Endodermal cell (in vitro differentiated cells): ENCODE data around the gene GRM8. TPM values are rescaled to one million over a fixed set of nuclear protein-coding genes. Genes with fewer than 3 reads are reported as not detected.

Source experiments
- DNase-seq: peaks from one replicate; pipeline ENCODE4 v3.0.0-alpha.2; 2017
- H3K27ac ChIP-seq: 2 replicates; pipeline ENCODE4 v1.5.1; 2013; ENCODE audit warnings: mild to moderate bottlenecking, low read depth, low read length, moderate library complexity
- H3K27me3 ChIP-seq: 2 replicates; pipeline ENCODE4 v1.6.1; 2013; ENCODE audit warnings: mild to moderate bottlenecking, low read length, moderate library complexity; ENCODE audit not compliant: insufficient read depth, control insufficient read depth, poor library complexity, severe bottlenecking
- H3K36me3 ChIP-seq: 2 replicates; pipeline ENCODE4 v1.7.0; 2013; ENCODE audit warnings: mild to moderate bottlenecking, low read length, moderate library complexity; ENCODE audit not compliant: control insufficient read depth, insufficient read depth
- H3K4me1 ChIP-seq: one replicate; pipeline ENCODE4 v1.7.0; 2013; ENCODE audit warnings: low read length; ENCODE audit not compliant: control insufficient read depth, insufficient read depth
- H3K4me3 ChIP-seq: 2 replicates; pipeline ENCODE4 v1.5.1; 2013; ENCODE audit warnings: mild to moderate bottlenecking, low read length, moderate library complexity
- H3K9ac ChIP-seq: 2 replicates; pipeline ENCODE4 v1.6.1; 2013; ENCODE audit warnings: mild to moderate bottlenecking, low read length, moderate library complexity; ENCODE audit not compliant: poor library complexity, severe bottlenecking; ENCODE audit errors: extremely low read depth
- H3K9me3 ChIP-seq: 2 replicates; pipeline ENCODE4 v1.6.1; 2013; ENCODE audit warnings: mild to moderate bottlenecking, low read length, moderate library complexity; ENCODE audit not compliant: control insufficient read depth
- H3K27ac Mint-ChIP-seq: 2 replicates; pipeline ENCODE4 v1.8.0; 2020; ENCODE audit warnings: mixed read lengths
- H3K27me3 Mint-ChIP-seq: 2 replicates; pipeline ENCODE4 v1.8.0; 2021; ENCODE audit warnings: mild to moderate bottlenecking, mixed read lengths; ENCODE audit not compliant: insufficient read depth
- H3K36me3 Mint-ChIP-seq: 2 replicates; pipeline ENCODE4 v1.8.0; 2020; ENCODE audit warnings: low read depth, mixed read lengths
- H3K4me1 Mint-ChIP-seq: 2 replicates; pipeline ENCODE4 v1.8.0; 2020; ENCODE audit warnings: mixed read lengths
- H3K4me3 Mint-ChIP-seq: 2 replicates; pipeline ENCODE4 v1.8.0; 2020; ENCODE audit warnings: mild to moderate bottlenecking, moderate library complexity, mixed read lengths
- H3K9me3 Mint-ChIP-seq: 2 replicates; pipeline ENCODE4 v1.8.0; 2020; ENCODE audit warnings: mild to moderate bottlenecking, mixed read lengths
- WGBS, 2 experiments: methylation state at CpG; one replicate each; pipeline versions ENCODE4 v1.1.5 to v1.1.7; 2013; ENCODE audit warnings: missing lambda C conversion rate in 2 of 2, mixed read lengths in 1 of 2; ENCODE audit not compliant: insufficient coverage in 1 of 2, insufficient read length in 1 of 2; 5-methylcytosine and 5-hydroxymethylcytosine counted together
- total RNA-seq, 2 donors: library from RNA; stranded (reverse); fragmentation: NEBNext Ultra II Directional in 1 of 2; extraction: Animal tissue kit (Norgen Biotek cat#: 25700) in 1 of 2; gene quantifications; 2 replicates in 1 of 2; 3 replicates in 1 of 2; pipeline ENCODE4 v1.2.1, GENCODE V29; 2021
- TF ChIP-seq, protein P1 (sequence below): fragments of 200-600 bp; sonication (generic); conservative IDR thresholded peaks from 2 replicates; pipeline ENCODE4 v1.5.0; 2021; ENCODE audit warnings: antibody characterized with exemption, mild to moderate bottlenecking

The GRM8 gene
- total RNA-seq, 2 donors from 2014 or later: 0.93 to 2.0 TPM

DNA sequence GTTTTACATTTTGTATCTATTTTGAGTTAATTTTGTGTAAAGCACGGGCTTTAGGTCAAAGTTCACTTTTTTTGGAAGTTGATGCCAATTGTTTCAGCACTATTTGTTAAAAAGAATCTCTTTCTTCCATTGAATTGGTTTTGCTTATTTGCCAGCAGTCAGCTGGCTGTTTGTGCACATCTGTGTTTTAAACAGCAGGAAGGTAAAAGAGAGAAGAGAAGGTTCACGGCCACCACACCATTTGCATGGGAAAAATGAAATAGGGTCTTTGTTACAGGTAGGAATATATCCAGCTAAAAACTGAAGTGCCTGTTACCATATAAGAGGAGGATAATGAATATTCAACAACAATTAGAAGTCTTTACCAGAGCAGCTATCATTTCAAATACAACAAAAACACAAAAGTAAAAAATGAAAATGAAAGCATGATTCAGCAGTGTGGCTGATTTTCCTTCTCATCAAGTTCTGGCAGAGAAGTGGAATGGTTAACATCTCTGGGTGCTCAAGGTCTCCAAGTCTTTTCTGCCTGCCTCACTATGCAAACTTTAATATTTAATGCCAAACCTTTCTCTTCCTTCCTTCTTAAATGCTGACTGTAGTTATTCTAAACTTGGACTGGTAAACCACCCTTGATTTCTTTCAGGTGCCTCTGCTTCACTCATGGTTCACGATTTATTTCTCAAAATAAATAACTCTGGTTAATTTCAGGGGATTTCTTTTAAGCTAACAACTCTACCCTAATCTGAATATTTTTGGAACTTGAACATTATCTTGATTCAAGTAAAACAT lies 841.5 kb downstream of the GRM8 start:
- Mint-ChIP-seq H3K4me1 (peaks cover 10% of the 10 kb centered on the region), H3K36me3 (no peaks in the 10 kb centered on the region), H3K27me3 (no peaks in the 10 kb centered on the region), H3K4me3 (no peak overlapping the region), H3K27ac (no peak overlapping the region), H3K9me3 (no peaks in the 10 kb centered on the region)
- peaks cover 5% of the 10 kb centered on the region for H3K4me1 ChIP-seq
- H3K4me3 ChIP-seq: no peak overlapping the region
- H3K27ac ChIP-seq: no peak overlapping the region
- 86 to 93% methylated on average over 1 to 3 of the region's 3 CpGs for WGBS, 2 experiments
- no peaks in the 10 kb centered on the region for H3K27me3 ChIP-seq
- no peaks in the 10 kb centered on the region for H3K9me3 ChIP-seq
- no peak for DNase-seq
- no peaks in the 10 kb centered on the region for H3K36me3 ChIP-seq
- TF ChIP-seq, protein P1, sequence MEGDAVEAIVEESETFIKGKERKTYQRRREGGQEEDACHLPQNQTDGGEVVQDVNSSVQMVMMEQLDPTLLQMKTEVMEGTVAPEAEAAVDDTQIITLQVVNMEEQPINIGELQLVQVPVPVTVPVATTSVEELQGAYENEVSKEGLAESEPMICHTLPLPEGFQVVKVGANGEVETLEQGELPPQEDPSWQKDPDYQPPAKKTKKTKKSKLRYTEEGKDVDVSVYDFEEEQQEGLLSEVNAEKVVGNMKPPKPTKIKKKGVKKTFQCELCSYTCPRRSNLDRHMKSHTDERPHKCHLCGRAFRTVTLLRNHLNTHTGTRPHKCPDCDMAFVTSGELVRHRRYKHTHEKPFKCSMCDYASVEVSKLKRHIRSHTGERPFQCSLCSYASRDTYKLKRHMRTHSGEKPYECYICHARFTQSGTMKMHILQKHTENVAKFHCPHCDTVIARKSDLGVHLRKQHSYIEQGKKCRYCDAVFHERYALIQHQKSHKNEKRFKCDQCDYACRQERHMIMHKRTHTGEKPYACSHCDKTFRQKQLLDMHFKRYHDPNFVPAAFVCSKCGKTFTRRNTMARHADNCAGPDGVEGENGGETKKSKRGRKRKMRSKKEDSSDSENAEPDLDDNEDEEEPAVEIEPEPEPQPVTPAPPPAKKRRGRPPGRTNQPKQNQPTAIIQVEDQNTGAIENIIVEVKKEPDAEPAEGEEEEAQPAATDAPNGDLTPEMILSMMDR: no peak
- H3K9ac ChIP-seq: no peak overlapping the region

DNA sequence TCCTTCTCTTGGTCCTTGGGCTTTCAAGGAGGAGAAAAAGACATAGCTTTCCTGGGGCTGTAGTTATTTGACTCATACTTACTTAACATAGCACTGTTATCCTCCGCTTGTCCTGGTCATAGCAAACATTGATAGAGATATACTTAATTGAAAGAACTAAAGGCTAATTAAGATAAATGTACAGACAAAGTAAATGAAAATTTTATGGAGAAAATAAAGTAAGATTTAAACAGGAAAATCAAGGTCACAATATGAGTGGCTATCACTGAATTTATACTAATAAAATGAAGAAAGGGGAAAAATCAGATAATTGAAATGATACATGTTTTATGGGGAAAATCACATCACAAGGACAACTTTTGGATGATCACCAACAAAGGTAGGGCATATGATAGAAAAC lies 849.7 kb downstream of the GRM8 start:
- Histone ChIP-seq H3K36me3 (no peaks in the 10 kb centered on the region), H3K4me3 (no peak overlapping the region), H3K4me1 (peaks cover 10% of the 10 kb centered on the region), H3K27ac (no peak overlapping the region), H3K9me3 (no peaks in the 10 kb centered on the region), H3K9ac (no peak overlapping the region), H3K27me3 (no peaks in the 10 kb centered on the region)
- H3K36me3 Mint-ChIP-seq: no peaks in the 10 kb centered on the region
- TF ChIP-seq, protein P1: no peak
- WGBS, 2 experiments: no CpG with 5 or more reads among the region's 1 CpG
- no peaks in the 10 kb centered on the region for H3K9me3 Mint-ChIP-seq
- H3K27me3 Mint-ChIP-seq: no peaks in the 10 kb centered on the region
- H3K27ac Mint-ChIP-seq: no peak overlapping the region
- no peak for DNase-seq
- H3K4me1 Mint-ChIP-seq: peaks cover 26% of the 10 kb centered on the region
- H3K4me3 Mint-ChIP-seq: no peak overlapping the region

DNA sequence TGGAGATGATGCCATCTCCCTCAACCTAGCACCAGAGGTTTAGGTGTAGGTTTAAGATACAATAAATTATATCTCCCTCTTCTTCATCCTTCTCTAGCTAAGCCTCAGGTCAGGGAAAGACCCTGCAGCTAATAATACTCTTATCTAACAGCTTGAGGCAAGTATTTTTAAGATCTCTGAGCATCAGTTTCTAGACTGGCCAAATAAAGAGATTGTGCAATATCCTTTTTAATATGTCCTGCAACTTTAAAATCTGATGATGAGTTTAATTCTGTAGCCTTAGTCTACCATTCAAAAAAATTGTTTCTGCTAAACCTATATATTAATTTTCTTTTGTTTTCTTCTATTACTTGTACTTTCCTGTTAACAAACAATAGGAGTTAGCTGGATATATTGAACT lies 850.8 kb downstream of the GRM8 start:
- Mint-ChIP-seq H3K36me3 (no peaks in the 10 kb centered on the region), H3K27ac (no peak overlapping the region), H3K4me1 (peaks cover 26% of the 10 kb centered on the region), H3K9me3 (no peaks in the 10 kb centered on the region), H3K27me3 (no peaks in the 10 kb centered on the region), H3K4me3 (no peak overlapping the region)
- H3K4me3 ChIP-seq: no peak overlapping the region
- H3K9me3 ChIP-seq: no peaks in the 10 kb centered on the region
- no peaks in the 10 kb centered on the region for H3K36me3 ChIP-seq
- no peak overlapping the region for H3K27ac ChIP-seq
- TF ChIP-seq, protein P1: no peak
- H3K4me1 ChIP-seq: peaks cover 10% of the 10 kb centered on the region
- H3K27me3 ChIP-seq: no peaks in the 10 kb centered on the region
- no peak for DNase-seq
- H3K9ac ChIP-seq: no peak overlapping the region
